H4 (cell line): ENCODE results near the gene FAM20A. TPM values are rescaled to one million over a fixed set of nuclear protein-coding genes. Genes with fewer than 3 reads are reported as not detected.

Experiments
- DNase-seq: peaks from one replicate; pipeline ENCODE4 v3.0.0-alpha.2; 2015; ENCODE audit warnings: low spot score
- total RNA-seq: library from RNA; depleted of rRNA; stranded (reverse); fragments of >200 nt; shearing (Covaris generic); gene quantifications from 2 replicates; pipeline ENCODE4 v1.2.3, GENCODE V29; 2014; rRNA removed

Gene FAM20A
- total RNA-seq: not detected in 2 replicates

GRCh38 chr17:68600931-68601564, at the start of gene FAM20A:
FAM20A (minus strand) TSS chr17:68601367; CDS start chr17:68600666, 701 bp downstream.
- no peak for DNase-seq

DNA sequence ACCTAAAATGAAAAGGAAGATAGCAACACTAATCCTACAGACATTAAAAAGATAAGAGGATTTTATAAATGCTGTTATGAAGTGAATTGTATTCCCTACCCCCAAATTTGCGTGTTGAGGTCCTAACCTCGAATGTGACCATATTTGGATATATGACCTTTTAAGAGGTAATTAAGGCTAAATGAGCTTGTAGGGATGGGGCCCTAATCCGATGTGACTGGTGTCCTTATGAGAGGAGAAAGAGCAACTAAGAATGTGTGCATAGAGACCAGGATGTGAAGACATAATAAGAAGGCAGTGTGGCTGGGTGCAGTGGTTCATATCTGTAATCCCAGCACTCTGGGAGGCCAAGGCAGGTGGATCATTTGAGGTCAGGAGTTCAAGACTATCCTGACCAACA, 48.2 kb upstream of the FAM20A start:
- DNase-seq: no peak

GRCh38 chr17:68646626-68647526, 45.7 kb upstream of the FAM20A start:
- DNase-seq: no peak

GRCh38 chr17:68642118-68642412, 40.9 kb upstream of the FAM20A start:
- no peak for DNase-seq

DNA sequence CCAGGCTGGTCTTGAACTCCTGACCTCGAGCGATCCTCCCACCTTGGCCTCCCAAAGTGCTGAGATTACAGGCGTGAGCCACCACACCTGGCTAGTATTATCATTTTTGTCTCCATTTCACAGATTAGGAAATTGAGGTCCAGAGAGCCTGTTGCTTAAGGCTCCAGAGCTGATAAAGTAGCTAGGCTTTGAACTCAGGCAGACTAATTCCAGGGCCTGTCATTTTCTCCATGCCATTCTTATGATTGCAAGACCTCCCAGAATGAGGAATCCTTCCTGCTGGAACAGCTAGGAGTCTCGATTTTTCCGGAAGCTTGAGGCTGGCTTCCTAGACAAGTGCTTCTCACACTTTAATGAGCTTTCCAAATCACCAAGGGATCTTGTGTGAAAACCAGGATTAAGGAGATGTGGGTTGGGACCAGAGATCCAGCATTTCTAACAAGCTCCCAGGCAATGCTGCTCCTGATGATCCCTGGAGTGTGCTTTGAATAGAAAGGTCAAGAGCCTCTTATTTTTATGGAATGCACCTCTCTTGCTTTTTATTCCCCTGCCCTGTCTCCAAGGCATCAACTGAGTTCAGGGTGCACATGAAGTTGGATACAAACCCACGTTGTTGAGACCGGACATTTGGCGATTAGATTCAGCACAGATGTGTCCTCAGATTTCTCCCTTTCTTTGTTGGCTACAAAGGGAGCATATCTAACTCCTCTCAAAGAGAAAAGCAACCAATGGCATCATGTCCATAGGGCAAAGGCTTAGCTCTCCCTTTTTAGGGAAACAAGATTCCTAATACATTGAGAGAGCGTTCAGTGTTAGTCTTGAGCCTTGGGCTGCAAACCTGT, 40.3 kb upstream of the FAM20A start:
- no peak for DNase-seq

GRCh38 chr17:68640242-68640989, 39.2 kb upstream of the FAM20A start:
- no peak for DNase-seq

GRCh38 chr17:68634345-68634876, 33.2 kb upstream of the FAM20A start:
- no peak for DNase-seq

DNA sequence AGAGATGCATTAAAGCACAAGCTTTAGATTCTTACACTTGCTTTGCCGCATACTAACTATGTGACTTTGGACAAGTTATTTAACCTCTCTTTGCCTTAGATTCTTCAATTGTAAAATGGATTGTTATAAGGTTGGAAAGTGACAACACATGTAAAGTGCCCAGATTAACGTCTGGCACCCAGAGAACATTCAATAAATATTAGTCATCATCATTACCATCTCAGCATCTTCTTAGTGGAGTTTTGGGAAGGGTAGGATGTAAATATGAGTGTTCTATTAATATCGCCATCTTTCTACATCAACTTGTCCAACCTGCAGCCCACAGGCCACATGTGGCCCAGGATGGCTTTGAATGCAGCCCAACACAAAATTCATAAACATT, 27.4 kb upstream of the FAM20A start:
- no peak for DNase-seq

GRCh38 chr17:68627956-68628575, 26.9 kb upstream of the FAM20A start:
- no peak for DNase-seq

DNA sequence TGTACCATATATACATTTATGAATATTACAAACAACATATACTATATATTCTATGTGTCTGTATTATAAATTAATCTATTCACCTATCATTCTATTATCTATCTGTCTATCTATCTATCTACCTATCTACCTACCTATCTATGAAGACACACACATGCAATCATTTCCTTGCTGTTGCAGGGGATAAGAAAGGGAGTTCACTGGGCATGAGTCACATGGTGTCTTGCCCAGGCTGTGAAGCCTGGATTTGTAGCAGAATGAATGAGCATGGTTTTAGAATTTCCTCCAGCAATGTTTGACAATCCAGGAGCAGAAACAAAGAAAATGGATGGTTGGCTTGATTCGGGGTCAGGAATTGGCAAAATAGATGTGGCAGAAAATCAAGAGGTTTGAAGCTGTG, 23.2 kb upstream of the FAM20A start:
- DNase-seq: no peak

- DNase-seq: no peak
Measured at GRCh38 chr17:68623811-68624210, 22.6 kb upstream of the FAM20A start.

DNA sequence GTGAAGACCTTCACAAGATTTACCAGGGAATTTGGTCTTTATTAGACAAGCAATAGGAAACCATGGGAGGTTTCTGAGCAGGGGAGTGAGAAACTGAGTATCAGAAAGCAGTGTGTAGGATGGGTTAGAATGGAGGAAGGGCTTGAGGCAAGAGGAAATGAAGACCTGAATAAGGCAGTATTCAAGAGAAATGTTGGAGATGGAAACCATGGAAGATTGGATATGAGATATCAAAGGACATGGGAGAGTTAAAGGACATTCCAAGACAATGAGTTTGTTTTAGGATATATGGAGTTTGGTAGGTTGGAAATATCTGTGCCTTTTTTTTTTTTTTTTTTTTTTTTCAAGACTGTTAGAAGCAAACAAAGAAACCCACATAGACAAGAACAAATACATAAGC, 21.3 kb upstream of the FAM20A start:
- DNase-seq: no peak

DNA sequence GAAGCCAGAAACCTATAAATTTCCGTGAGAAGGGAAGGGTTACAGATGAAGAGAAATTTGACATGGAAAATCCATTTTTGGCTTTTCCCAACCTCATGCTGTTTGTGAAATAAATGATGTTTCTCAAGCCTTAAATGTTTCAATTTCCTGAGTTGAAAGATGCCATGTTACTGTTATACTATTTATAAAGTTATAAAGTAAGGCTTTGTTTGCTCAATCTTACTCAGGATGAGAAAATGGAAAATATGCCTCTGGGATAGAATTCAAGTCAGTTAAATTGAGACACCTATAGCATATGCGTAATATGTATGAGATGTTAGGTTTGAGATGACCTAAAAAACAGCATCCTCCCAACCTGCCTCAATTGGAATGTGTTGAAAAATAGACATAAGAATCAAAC, 19.9 kb upstream of the FAM20A start:
- no peak for DNase-seq

GRCh38 chr17:68616334-68616733, 15.2 kb upstream of the FAM20A start:
- DNase-seq: no peak

DNA sequence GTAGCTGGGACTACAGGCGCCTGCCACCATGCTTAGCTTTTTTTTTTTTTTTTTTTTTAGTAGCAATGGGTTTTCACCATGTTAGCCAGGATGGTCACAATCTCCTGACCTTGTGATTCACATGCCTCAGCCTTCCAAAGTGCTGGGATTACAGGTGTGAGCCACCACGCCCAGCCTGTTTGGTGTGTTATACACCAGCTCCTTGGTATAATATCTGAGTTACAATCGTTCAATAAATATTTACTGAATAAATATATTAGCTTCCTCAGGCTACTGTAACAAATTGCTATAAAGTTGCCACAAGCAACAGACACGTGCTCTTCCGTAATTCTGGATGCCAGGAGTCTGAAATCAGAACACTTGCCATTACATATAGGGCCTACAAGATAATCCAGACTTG, 13.6 kb upstream of the FAM20A start:
- DNase-seq: no peak

GRCh38 chr17:68613739-68614298, 12.7 kb upstream of the FAM20A start:
- peak; percentile 55 for DNase-seq

DNA sequence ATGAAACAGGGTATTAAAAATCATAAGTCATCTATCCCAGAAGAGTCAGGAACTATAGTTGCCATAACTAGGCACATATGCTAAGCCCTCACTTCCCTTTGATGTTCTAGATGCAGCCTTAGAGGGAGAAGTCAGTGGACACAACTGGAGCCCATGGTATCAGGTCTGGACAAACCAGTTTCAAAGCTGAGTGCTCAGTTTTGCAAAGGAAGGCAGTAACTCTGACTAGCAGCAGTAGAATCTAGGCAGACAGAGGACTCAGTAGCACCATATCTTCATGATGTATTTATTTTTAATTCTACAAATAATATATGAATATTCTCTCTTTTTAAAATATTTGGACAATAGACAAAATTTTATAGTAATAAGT, 11.7 kb upstream of the FAM20A start:
- no peak for DNase-seq

- DNase-seq: no peak
Measured at GRCh38 chr17:68612209-68612922, 11.2 kb upstream of the FAM20A start.

DNA sequence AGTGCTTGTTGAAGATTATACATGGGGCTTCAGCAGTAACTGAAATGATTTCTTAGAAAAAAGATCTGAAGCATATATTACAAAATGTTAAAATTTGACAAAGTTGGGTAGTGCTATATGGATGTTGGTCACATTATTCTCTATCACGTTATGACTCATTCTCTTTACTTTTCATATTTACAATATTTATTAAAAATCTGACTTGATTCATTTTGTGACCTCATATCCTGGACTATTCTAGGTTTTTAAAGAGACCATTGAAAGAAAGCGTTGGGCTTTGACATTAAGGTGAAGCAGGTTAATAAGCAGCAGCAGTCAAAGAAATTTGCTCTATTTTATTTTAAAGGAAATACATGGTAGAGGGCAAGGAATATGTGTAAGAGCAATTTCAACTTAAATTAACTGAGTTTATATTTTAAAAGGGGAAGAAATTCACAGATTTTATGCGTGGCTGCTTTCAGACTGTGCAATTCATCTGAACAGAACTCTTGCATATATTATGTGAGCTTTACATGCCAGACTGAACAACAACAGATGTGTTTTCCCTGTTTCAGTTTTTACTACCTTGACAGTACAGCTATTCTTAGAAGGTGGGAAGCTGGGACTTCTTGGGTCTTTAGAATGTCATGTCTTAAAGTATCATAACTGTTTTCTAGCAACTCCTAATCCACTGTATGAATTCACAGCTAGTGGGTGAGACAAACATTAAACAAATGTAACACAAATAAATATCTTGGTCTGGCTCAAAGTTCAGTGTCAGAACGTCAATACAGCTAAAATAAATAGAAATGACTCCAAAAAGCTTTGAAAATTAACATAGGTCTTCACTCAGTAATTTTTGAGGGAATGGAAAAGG, 10.4 kb upstream of the FAM20A start:
- no peak for DNase-seq
